GM12891 (cell line): Measurements from ENCODE around the gene WDR27.

ENCODE experiments used
- DNase-seq: peaks from one replicate; pipeline ENCODE4 v3.0.0; 2011; ENCODE audit warnings: low spot score; ENCODE audit not compliant: insufficient read length
- FAIRE-seq: peaks from 2 replicates; lab custom pipeline; 2011; peaks lifted over from hg19 to GRCh38; lab: Jason Lieb, UNC
- PAX5 ChIP-seq: IDR thresholded peaks from 2 replicates; pipeline ENCODE4 v1.6.1; 2011; ENCODE audit warnings: low read length, moderate library complexity, mild to moderate bottlenecking; ENCODE audit not compliant: insufficient read depth, severe bottlenecking
- POLR2A ChIP-seq: IDR thresholded peaks from 2 replicates; pipeline ENCODE4 v1.6.1; 2011; ENCODE audit warnings: low read depth, low read length, control low read depth
- POLR2AphosphoS5 ChIP-seq: IDR thresholded peaks from 2 replicates; pipeline ENCODE4 v1.6.1; 2011; ENCODE audit warnings: low read depth, low read length, control low read depth
- POU2F2 ChIP-seq: IDR thresholded peaks from 2 replicates; pipeline ENCODE4 v1.6.1; 2011; ENCODE audit warnings: low read depth, mild to moderate bottlenecking, control low read depth, low read length, moderate library complexity
- SPI1 ChIP-seq: IDR thresholded peaks from 2 replicates; pipeline ENCODE4 v1.6.1; 2011; ENCODE audit warnings: low read depth, low read length, control low read depth
- TAF1 ChIP-seq: IDR thresholded peaks from 2 replicates; pipeline ENCODE4 v1.6.1; 2011; ENCODE audit warnings: low read depth, low read length, control low read depth

The WDR27 gene

DNA sequence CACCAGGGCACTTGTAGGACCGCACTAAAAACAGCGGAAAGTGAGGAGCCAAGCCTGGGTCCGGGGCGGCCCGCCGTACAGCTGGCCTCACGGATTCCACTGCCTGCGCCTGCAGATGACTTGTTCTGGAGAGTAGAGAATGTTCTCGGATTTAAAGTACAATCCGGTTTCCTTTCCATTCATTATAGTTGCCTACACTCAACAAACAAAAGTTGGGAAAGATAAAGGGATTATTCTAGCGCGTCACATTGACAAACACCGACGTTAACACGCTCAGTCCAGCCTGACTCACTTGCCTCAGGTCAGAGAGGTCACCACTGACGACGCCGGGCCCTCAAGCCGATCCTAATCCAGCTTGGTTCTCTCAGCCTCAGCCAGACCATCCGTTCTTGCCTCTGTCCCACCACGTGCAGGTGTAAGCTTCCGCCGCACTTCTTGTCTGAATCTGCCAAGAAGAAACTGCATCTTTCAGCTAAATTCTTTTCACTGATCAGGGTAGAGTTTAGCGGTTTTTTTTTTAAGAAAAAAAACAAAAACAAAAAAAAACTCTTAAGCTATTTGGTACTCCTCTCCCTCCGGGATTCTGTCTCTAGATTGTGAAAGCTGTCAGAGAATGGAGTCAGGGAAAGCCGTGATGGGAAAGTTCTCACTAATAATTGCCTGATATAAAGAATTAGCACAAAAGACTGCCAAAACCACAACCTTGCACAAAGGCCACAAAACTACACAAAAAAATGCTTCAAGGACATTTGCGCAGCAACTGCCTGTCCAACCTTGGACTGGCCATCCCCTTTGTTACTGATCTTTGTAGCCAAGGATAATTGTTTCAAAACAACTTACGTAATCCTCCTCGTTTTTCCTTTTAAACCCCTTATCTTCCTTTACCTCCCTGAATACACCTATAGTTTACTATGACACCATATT, 23.6 kb upstream of the WDR27 start:
- FAIRE-seq (peak; percentile 78), DNase-seq (no peak)
- TF ChIP-seq POU2F2 (no peak), TAF1 (no peak), PAX5 (no peak), POLR2AphosphoS5 (no peak), SPI1 (no peak), POLR2A (no peak)

DNA sequence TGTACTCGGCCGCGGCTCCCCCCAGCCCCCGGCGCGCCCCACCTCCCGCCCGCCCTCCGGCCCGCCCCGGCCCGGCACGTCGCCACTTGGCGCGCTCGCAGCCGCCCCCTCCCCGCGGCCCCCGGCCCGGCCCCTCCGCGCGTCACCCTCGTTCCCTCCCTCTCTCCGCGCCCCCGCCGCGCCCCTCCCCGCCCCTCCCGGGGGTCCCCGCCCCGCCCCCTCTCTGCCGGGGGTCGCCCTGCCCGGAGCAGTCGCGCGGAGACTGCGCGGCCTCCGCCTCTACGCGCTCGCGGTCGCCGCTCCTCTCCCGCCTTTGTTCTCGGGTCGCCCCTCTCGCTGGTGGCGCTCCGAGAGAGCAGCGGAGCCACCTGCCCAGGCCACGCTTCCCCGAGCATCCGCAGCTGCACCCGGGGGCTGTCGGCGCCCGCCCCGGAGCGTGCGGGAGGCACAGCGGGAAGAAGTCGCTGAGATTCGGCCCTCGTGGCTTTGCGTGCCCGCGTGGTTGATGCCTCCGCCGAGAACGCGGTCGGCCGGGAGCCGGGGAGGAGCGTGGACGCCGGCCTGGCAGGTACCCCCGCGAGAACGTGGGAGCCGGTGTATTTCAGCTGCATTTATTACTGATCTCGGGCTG, 22.8 kb upstream of the WDR27 start, which contains the start of gene PHF10:
TSS of gene PHF10 (minus strand) at position 7 of the 631 bp plus-strand sequence. CDS start 569 bp downstream, outside the sequence.
- no peak for TF ChIP-seq POLR2A
- TF ChIP-seq POLR2AphosphoS5: no peak
- 0 out of 2 replicates have a peak, but pooled peaks have one; percentile 40 for TF ChIP-seq TAF1
- TF ChIP-seq PAX5: peak; percentile 48
- DNase-seq (peak; percentile 60), FAIRE-seq (peak; percentile 85)

DNA sequence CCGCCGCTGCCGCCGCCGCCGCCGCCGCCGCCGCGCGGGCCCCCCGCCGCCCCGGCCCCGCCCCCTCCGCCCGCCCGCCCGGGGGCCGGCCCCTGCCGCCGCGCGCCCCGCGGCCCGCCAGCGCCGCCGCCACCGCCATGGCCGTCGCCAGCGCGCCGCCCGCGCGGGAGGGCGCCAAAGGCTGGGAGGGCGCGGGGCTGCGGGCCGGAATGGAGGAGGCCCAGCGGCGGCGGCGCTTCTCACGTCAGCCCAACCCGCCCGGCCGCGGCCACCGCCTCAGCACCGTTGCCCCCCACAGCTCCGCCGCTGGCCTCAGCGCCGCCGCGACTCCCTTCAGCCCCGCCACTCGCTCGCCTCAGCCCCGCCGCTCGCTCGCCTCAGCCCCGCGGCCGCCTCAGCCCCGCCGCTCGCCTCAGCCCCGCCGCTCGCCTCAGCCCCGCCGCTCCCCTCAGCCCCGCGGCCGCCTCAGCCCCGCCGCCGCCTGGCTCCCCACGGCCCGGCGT, 22.2 kb upstream of the WDR27 start:
- TF ChIP-seq SPI1: no peak
- TF ChIP-seq POLR2A: no peak
- TF ChIP-seq POLR2AphosphoS5: no peak
- no peak for TF ChIP-seq POU2F2
- TF ChIP-seq TAF1: no peak
- no peak for TF ChIP-seq PAX5
- FAIRE-seq (no peak), DNase-seq (peak; percentile 30)

DNA sequence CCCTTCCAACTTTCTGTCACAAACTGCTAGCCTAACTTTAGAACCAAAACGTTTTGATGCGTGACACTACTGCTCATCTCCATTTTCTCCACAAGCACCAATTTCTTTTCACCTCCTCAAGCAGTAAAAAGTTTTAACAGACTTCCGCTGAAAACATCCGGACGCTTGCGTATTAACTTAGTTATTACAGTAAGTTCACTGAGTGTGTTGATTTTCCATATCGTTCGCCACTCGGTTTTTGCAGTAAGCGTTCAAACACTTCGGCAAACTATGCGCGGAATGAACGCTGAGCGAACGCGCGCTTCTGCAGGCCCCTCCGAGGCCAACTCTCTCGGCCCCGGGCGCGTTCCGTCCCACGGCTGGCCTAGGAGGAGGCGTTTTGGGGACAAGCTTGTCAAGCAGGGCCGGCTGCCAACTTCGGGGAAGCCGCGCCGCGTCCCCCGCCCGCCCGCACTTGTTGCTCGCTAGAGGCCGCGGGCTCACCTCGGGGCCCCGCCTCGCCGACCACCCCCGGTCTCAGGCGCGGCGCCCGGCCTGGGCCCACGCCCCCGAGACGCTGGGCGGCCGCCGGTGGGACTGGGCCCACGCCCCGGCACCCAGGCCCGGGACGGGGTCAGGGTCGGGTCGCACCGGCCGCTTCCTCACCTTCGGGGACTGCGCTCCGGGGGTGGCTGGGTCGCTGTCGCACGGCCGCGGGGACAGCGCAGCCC, 21.5 kb upstream of the WDR27 start:
- FAIRE-seq: no peak
- DNase-seq: peak; percentile 49
- TF ChIP-seq TAF1 (no peak), POLR2A (no peak), SPI1 (no peak), POU2F2 (no peak), POLR2AphosphoS5 (no peak), PAX5 (no peak)

DNA sequence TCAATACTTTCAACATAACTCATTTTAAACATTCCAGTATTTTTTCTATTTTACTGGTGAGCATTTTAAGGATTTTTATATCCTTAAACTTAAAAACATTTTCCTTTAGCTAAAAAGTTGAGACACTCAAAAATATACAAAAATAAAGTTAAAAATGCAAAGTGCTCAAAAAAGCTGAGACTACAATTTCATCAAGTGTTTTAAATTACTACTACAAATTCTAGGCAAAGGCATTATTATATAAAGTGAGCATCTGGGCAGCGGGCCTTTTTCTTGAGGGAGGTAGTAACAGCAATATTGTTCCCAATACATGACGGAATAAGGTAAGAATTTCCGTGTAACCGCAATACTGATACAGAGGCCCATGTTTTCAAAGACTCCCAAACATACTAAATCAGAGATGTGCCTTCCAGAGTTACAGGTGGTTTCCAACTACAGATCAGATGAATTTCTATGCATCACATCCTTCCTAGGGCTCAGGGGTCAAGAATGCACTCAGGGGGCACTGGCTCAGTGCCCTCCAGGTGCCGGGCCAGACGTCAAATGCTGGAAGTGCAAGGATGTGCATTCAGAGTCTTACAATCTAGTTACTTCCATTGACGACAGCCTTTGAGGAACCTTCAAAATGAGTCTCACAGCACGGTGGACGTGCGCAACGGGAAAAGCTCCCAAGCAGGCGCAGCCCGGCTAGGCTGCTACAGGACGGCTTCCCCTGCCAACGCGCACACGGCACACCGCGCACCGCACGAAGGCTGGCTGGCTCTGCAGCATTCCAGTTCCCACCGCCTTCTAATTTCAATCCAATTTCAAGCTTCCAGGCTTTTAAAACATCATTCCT, 20.8 kb upstream of the WDR27 start:
- TF ChIP-seq SPI1: no peak
- TF ChIP-seq POU2F2: no peak
- TF ChIP-seq PAX5: no peak
- no peak for TF ChIP-seq POLR2A
- TF ChIP-seq TAF1: no peak
- TF ChIP-seq POLR2AphosphoS5: no peak
- DNase-seq (no peak), FAIRE-seq (peak; percentile 87)

DNA sequence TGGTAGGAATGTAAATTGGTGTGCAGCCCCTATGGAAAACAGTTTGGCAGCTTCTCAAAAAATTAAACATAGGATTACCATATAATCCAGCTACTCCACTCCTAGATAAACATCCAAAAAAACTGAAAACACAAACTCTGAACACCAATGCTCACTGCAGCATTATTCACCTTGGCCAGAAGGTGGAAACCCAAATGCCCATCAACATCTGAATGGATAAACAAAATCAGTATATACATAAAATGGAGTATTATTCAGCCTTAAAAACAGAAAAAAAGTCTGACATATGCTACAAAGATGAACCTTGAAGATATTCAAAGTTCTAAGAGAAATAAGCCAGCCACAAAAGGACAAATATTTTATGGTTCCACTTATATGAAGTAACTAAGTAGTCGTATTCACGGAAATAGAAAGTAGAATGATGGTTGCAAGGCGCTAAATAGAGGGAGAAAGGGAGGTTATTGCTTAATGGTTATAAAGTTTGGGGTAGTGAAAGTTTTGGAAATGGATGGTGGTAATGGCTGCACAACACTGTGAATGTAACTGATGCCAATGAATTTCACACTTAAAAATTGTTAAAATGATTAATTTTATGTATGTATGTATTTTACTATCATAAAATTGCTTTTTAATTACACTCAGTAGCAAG, 18.5 kb upstream of the WDR27 start:
- FAIRE-seq (no peak), DNase-seq (no peak)
- TF ChIP-seq PAX5 (no peak), TAF1 (no peak), POLR2AphosphoS5 (no peak), SPI1 (no peak), POU2F2 (no peak), POLR2A (no peak)

DNA sequence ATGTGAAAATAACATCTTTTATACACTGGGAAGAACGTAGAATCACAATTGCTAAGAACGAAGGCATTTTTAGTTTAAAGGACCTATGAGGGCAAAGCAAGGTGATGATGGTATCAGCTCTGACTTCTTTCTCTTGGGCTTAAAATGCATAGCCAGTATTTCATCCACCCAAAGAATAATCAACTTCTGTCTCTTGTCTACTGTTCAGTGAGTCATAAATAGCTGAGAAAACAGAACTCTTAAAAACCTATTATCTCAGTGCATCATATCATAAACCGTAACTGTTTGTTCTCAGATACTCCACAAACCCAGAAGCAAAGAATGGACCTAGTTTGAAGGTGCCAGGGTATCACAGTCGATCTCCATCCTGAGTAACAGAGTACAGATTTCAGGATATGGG, 17.3 kb upstream of the WDR27 start:
- no peak for DNase-seq
- TF ChIP-seq POLR2A (no peak), POLR2AphosphoS5 (no peak), SPI1 (no peak), PAX5 (no peak), TAF1 (no peak), POU2F2 (no peak)
- FAIRE-seq: no peak

DNA sequence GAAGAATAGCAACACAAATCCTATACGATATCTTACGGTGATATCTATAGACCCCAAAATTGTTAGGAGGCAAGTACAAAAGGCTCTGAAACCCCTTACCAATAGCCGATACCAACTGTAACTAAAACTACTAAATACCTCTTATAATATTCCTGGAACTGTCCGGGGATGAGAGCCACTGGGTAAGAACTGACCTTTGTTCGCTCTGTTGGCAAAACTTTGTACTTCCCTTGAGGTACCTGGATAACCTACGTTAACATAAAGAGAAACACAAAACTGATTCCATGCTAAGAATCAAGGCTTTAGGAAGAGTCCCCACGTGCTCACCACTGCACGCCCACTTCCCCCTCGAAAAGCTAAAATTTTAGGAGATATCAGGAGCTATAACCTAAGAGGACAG, 12.8 kb upstream of the WDR27 start:
- DNase-seq (no peak), FAIRE-seq (no peak)
- TF ChIP-seq TAF1: no peak
- TF ChIP-seq POLR2A: no peak
- no peak for TF ChIP-seq POU2F2
- TF ChIP-seq PAX5: no peak
- TF ChIP-seq POLR2AphosphoS5: no peak
- no peak for TF ChIP-seq SPI1
